Measurements from ENCODE around the gene FAM76A.
"Not testable (repeated sequence)": the region's sequence is repeated elsewhere in the genome, so short reads cannot be mapped to it uniquely, and the experiment has no call there.

Gene FAM76A

GRCh38 chr1:27725374-27726172 is at the start of gene FAM76A:
Gene FAM76A (plus strand): TSS chr1:27725961. CDS start chr1:27726081, 120 bp downstream.
- peak; percentile 98 to 99 for DNase-seq (ENCODE audit: low read depth in 2 of 2)

DNA sequence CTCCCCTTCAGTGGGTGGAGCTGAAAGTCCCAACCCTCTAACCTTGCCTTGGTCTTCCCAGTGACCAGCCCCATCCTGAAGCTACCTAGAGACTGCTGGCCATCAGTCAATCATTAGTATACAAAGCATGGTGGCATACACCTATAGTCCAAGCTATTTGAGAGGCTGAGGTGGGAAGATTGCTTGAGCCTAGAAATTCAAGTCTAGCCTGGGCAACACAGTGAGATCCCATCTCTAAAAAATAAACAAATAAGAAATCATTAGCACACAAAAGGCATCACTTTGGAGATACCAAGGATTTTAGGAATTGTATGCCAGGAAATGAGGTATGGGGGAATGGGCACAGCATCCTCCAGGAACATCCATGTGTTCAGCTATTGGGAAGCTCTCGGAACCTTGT is 49.4 kb upstream of the FAM76A start:
- no peak for DNase-seq (ENCODE audit: low read depth in 2 of 2)

DNA sequence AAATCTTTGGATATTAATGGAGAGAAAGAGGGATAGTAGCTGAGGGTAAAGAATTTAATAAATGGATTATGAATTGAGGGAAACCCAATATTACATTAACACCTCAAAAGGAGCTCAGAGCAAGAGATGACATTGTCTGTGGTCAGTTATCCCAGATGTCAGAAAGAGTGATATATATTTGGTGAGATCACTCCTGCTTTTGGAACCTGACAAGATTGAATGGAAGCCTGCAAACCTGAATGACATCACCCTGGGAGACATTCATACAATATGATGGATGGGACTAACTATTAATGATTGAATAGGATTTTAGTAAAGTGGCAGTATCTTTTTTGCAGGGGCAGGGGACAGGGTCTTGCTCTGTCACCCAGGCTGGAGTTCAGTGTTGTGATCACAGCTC is 47.0 kb upstream of the FAM76A start:
- no peak for DNase-seq (ENCODE audit: low read depth in 2 of 2)

DNA sequence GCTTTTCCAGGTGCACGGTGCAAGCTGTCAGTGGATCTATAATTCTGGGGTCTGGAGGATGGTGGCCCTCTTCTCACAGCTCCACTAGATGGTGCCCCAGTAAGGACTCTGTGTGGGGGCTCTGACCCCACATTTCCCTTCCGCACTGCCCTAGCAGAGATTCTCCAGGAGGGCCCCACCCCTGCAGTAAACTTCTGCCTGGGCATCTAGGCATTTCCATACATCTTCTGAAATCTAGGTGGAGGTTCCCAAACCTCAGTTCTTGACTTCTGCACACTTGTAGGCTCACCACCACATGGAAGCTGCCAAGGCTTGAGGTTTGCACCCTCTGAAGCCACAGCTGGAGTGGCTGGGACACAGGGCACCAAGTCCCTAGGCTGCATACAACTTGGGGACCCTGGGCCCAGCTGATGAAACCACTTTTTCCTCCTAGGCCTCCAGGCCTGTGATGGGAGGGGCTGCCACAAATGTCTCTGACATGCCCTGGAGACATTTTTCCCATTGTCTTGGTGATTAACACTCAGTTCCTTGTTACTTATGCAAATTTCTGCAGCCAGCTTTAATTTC is 45.5 kb upstream of the FAM76A start:
- not testable (repeated sequence) for DNase-seq (ENCODE audit: low read depth in 2 of 2)

DNA sequence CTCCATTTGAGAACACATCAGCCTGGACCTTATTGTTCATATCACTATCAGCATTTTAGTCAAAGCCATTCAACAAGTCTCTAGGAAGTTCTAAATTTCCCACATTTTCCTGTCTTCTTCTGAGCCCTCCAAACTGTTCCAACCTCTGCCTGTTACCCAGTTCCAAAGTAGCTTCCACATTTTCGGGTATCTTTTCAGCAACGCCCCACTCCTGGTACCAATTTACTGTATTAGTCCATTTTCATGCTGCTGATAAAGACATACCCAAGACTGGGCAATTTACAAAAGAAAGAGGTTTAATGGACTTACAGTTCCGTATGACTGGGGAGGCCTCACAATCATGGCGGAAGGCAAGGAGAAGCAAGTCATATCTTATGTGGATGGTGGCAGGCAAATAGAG is 44.2 kb upstream of the FAM76A start:
- not testable (repeated sequence) for DNase-seq (ENCODE audit: low read depth in 2 of 2)

DNA sequence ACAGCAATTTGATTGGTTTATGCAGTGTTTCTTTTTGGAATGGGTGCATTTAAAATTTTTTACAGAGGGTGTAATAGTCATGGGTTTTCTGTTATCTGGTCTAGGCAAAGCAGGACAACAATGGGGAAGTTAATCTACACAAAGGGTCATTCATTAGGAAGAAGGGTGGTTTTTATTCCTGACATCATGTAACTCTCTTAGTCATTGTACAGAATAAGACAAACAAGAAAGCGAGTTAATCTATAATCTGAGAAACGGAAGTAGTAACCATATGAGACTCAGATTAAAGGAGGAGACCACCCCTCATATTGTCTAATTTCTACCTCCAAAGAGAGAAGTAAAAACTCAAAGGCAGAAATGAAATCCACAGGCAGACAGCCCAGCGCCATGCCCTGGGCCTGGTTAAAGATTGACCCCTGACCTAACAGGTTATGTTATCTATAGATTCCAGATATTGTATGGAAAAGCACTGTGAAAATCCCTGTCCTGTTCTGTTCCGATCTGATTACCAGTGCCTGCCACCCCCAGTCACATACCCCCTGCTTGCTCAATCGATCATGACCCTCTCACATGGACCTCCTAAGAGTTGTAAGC is 43.3 kb upstream of the FAM76A start:
- no peak for DNase-seq (ENCODE audit: low read depth in 2 of 2)

DNA sequence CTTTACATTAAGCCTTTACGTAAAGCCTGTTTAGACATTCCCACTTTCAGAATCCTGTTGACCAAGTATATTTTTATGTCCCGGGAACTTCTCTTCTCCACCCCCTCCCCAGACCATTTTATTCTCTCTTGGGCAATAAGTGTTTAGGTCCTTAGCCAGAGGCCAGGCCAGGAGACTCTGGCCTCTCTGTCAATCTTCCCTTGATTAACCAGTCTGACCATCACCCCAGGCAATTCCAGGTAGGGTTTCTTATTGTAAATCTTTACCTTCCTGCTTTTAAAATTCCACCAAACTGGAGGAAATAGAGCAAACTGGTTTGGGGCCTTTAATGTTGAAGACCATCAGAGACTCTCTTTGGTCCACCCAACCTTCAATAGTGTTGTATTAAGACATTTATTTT is 41.6 kb upstream of the FAM76A start:
- no peak for DNase-seq (ENCODE audit: low read depth in 2 of 2)

DNA sequence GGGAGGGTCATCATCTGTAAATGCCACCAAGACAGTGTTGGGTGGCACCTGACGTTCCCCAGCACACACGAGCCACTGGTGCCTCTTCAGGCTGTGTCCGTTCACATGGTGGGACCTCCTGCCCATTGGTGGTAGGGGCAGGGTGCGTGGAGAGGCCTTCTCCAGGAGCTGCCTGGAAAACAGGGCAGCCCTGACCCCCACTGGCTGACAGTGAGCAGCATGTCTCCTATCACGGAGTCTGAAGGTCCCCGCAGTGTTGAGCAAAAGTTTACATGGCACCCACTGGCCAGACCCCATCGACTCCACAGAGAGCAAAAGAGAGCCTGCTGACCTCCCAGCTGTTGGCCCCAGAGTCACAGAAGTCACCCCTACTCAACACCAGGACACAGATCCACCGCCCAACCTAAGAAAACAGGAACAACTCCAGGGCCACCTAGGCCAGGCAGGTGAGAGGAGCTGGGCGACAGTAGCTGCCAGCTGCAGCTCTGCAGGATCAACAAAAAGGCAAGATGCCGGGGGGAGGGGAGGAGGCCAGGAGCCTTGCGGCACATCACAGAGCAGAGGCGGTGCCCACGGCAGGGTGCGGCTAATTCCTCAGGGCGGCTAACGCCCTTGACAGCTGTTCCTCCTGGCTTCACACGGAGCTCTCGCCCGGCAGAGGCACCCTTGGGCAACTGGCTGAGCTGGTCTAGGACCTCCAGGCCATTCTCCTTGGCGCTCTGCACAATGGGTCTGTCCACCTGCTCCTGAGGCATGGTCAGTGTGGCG is 39.4 kb upstream of the FAM76A start:
- DNase-seq (ENCODE audit: low read depth in 2 of 2): no peak

- DNase-seq (ENCODE audit: low read depth in 2 of 2): no peak
These were observed 37.9 kb upstream of the FAM76A start for GRCh38 chr1:27687906-27688305.

DNA sequence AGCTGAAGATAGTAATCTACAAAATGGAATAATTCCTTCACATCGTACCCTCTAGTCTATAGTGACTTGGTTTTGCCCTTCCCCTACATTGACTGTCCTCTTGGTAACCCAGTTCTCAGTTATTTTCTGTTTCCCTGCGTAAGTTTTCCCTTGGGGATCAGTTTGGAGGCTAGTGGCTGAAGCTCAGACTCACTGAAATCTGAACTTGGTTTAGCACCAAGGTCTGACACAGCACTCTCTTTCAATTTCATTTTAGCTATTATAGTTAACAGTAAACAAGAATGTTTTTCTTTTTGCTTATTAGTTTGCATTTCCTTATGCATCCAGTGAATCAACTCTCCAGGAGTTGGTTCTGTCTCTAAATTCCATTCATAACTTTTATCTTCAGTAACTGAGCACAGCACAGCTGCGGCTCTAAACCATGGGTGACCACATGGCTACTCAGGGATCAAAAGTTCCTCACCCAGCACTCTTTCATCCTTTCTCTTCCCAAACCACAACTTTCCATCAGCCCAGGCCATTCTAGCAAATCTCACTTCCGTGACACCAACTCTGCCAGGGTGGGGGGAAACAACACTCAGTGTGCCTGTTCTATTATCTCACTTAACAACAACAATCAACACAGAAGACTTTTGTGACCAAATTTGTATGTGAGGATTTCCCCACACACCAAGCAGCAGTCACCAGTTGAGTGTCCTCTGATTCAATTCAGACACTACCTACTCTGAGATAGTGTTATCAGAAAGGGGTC is 36.2 kb upstream of the FAM76A start:
- no peak for DNase-seq (ENCODE audit: low read depth in 2 of 2)

DNA sequence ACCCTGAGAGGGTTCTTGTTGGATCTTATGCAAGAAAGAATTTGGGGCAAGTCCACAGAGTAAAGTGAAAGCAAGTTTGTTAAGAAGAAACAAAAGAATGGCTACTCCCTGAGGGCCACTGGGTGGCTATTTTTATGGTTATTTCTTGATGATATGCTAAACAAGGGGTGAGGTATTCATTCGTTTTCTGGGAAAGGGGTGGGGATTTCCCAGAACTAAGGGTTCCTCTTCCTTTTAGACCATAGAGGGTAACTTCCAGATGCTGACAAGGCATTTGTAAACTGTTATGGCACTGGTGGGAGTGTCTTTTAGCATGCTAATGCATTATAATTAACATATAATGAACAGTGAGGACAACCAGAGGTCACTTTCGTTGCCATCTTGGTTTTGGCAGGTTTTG is 35.6 kb upstream of the FAM76A start:
- DNase-seq (ENCODE audit: low read depth in 2 of 2): no peak

- not testable (repeated sequence) for DNase-seq (ENCODE audit: low read depth in 2 of 2)
These were observed 28.9 kb upstream of the FAM76A start for GRCh38 chr1:27696835-27697234.

DNA sequence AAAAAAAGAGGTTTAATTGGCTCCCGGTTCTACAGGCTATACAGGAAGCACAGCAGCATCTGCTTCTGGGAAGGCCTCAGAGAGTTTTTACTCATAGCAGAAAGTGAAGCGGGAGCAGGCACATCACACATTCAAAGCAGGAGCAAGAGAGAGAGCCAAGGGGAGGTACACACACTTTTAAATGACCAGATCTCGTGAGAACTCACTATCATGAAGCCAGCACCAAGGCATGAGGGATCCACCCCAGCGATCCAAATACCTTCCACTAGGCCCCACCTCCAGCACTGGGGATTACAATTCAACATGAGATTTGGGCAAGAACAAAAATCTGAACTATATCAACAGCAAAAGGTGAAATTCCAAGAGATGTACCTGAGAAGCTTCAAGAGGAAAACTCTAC is 20.8 kb upstream of the FAM76A start:
- DNase-seq (ENCODE audit: low read depth in 2 of 2): no peak

DNA sequence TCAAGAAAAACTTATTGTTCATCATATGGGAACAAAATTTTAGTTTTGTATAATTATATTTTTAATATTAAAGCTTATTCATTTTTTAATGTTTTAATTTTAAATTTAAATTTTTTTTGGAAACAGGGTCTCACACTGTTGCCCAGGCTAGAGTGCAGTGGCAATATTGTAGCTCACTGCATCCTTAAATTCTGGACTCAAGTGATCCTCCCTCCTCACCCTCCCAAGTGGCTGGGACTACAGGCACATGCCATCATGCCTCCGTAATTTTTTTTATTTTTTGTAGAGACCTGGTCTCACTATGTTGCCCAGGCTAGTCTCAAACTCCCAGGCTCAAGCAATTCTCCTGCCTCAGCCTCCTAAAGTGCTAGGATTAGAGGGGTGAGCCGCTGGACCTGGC is 20.2 kb upstream of the FAM76A start:
- DNase-seq (ENCODE audit: low read depth in 2 of 2): no peak

DNA sequence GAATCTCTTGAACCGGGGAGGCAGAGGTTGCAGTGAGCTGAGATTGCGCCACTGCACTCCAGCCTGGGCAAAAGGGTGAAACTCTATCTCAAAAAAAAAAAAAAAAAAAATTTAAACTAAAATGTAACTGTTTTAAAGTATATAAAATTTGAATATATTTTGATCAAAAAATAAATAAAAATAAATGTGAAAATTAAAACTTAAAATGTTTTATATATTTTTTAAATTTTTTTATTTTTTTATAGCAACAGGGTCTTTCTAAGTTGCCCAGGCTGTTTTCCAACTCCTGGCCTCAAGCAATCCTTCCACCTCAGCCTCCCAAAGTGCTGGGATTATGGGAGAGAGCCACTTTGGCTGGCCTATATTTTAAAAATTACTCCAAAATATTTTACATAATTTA is 15.2 kb upstream of the FAM76A start:
- DNase-seq (ENCODE audit: low read depth in 2 of 2): no peak

GRCh38 chr1:27713139-27713725 is 12.5 kb upstream of the FAM76A start:
- DNase-seq (ENCODE audit: low read depth in 2 of 2): no peak

- no peak for DNase-seq (ENCODE audit: low read depth in 2 of 2)
These were observed 11.8 kb upstream of the FAM76A start for GRCh38 chr1:27713869-27714513.

DNA sequence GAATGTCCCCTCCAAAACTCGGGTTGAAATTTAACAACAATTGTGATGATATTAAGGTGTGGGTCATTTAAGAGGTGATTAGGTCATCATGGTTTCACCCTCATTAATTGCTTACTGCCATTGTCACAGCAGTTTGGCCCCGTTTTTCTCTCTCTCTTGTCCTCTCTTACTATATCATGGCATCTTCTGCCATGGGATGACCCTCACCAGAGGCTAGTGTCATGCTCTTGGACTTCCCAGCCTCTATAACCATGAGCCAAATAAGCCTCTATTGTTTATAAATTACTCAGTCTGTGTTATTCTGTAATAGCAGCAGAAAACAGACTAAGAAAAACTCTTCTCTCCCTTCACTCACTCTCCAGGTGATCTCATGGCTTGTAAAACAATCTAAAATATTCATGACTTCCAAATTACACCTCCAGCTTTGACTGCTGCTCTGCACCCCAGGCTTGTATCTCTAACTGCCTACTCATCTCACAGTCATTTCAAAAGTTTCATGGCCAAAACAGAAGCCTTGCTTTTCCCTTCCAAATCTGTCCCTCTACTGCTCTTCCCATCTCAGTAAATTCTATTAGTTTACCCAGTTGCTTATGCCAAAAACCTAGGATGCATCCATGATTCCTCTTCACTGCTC is 9.4 kb upstream of the FAM76A start:
- no peak for DNase-seq (ENCODE audit: low read depth in 2 of 2)

- no peak for DNase-seq (ENCODE audit: low read depth in 2 of 2)
These were observed 6.2 kb upstream of the FAM76A start for GRCh38 chr1:27719286-27720251.

Measured in stimulated activated CD4-positive, alpha-beta T cell treated with anti-CD3 and anti-CD28 coated beads, Interleukin-15, amount 100 ng/mL, for 48 hours (primary cell).